ENCODE data around the gene TOP1.

The TOP1 gene

DNA sequence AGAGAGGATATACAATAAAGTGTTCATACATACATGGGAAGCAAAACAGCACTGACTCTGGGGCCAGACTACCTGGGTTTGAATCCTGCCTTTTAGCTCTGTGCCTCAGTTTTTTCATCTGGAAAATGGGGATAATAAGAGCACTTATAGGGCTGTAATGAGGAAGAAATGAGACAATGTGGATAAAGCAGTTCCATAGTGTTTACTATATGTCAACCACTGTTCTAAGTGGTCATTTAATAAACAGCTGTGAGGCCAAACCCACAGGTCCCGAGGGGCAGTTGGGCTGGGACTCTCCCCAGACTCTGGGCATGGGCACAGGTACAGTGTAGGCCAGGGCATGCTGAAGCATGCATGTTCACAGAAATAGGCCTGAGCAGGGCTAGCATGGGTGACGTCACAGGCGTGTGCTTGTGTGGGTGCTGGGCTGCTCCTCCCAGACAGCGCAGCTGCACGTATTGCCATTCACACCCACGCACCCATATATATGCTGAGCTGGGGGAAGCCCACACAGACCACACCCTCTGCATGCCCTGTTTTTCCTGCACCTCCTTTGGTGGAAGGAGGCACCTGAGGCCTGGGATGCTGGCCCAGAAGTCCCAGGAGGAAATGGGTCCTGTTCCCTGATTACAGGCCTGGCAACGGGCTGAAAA is 105.2 kb downstream of the TOP1 start:
- no peak for DNase-seq

DNA sequence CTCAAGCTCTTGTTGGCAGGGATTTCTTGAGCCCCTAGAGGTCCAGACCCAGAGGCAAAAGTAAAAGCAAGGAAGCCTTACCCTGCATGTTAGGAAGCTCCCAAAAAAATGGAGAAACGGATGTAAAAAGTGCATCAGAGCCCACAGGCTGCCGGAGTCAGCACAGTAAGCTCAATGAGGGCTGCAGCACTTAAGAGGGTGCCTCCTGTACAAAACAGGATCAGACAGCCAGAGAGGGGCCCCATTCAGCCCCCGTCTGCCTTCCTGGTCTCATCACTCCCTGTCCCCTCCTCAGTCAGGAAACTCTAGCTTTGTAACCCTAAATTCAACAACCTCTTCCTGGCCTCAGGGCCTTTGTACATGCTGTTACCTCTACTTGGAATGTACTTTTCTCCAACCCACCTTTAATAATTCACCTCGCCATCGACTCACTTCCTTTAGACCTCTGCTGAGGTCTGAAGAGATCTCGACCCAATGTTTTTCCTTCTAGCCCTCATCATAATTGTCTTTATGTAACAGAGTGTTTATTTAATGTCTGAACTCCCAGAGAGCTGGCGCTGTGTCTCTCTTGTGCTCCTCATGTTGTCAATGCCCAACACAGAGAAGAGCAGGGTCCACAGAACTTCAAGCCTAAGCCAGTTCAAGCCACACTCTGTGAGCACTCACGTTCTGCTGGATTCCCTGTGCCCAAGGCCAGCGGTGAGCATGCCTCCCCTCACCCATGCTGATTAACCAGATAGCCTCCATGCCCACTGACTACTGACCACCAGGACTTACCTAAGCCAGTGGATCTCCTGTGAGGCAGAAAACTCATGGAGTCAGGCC is 106.0 kb downstream of the TOP1 start:
- DNase-seq, result no peak

DNA sequence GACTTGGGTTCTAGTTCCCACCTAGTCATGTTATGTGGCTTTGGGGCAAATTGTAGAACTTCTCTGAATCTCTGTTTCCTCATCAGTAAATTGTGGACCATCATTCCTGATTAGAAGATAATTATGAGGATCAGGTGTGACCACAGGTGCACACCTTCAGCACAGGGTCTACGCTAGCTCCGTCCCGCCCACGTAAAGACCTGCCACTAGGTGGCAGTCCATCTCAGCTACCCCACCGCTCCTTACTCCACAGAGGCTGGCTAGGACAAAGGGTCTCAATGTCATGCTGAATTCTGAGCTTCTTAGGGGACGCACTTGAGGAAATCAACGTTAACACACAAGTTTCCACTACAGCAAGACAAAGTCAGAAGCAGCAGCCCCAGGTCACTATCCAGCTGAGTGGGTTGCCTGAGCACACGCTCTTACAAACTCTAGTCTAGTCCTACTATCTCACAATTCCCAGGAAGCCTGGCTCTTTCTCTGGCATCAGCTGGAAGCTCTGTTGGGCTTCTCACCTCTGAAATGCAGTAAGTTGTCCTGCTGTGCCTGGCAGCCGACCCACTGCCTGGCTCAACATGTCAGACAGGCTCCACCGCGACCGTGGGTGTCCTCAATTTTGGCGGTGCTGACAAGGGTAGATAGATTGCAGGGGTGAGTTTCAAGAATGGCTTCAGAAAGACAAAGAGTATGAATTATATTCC is 106.7 kb downstream of the TOP1 start:
- peak; percentile 17 to 54 (median 31) for DNase-seq

DNA sequence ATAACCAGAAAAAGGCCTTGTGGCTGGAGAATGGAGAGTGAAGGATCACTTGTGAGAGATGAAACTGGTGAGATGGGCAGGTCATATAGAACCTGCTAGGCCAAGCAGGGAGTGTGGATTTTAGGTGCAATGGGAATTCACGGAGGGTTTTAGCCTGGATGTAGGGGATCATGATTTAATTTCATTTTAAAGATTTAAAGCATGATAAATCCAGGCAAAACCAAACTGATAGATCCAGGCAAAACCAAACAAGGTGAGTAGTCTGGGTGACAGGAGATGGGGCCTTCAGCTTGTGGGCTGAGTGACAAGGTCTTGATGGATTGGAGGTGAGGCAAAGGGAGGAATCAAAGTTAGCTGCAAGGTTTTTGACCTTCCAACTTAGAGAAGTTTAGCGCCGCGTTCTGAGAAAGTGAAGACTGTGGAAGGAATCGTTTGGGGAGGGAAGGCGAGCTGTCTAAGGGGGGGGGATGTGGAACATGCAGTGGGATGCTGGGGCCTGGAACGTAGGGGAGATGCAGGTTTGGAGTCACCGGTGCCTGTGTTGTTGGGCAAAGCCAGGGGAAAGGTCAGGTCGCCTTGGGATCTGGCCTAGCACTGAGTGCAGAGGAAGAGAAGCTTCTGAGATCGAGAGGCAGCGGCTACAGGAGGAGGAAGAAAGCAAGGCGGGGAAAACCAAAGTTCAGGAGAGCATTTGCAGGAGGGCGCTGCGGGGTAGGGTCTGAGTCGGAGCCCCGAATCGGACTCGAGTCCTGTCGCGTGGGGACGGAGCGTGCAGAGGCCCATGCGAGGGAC is 107.5 kb downstream of the TOP1 start:
- DNase-seq, result no peak

DNA sequence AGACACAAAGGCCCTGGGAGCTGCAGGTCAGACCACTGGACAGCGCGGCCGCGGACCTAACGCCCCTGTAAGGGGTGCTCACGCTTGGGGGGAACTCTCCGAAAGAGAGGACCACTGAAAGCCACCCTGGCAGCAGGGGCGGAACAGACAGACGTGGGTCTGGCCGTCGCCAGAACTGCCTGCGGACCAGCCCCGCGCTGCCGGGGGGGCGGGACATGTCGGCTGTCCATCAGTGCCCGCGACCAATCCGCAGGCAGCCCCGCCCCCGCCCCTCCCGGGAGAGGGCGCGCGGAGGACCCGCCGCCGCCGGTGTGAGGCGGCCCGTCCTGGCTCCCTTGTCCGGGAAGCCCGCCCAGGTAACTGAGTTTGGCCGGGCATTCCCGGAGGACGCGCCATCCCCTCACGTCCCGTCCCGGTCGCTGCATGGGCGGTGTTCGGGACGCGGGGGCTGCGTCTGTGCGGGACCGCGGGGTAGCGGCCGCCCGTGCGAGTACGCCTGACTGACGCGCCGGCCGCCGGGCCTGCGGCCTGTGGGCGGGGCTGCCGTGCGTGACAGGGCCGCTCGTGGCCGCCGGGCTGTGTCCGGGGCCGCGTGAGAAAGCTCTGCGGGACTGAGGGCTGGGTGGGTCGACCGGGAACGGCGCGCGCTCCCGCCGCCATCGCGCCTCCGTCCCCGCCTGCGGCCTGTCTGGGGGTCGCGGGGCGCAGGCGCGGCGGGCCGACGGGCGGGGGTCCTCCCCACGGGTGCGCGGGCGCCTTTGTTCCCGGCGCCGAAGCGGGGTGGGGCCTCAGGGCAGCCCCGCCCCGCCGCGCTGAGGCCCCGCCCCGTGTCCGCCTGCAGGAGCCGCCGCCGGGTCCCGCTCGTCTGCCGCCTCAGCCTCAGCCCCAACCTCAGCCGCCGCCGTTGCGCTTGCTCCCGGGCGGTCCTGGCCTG is 108.3 kb downstream of the TOP1 start, which contains the start of gene PLCG1:
Gene PLCG1 (plus strand): TSS at position 864 of the 934 bp plus-strand sequence. CDS start 99 bp downstream, outside the sequence.
- peak; percentile 85 to 97 (median 94) for DNase-seq

DNA sequence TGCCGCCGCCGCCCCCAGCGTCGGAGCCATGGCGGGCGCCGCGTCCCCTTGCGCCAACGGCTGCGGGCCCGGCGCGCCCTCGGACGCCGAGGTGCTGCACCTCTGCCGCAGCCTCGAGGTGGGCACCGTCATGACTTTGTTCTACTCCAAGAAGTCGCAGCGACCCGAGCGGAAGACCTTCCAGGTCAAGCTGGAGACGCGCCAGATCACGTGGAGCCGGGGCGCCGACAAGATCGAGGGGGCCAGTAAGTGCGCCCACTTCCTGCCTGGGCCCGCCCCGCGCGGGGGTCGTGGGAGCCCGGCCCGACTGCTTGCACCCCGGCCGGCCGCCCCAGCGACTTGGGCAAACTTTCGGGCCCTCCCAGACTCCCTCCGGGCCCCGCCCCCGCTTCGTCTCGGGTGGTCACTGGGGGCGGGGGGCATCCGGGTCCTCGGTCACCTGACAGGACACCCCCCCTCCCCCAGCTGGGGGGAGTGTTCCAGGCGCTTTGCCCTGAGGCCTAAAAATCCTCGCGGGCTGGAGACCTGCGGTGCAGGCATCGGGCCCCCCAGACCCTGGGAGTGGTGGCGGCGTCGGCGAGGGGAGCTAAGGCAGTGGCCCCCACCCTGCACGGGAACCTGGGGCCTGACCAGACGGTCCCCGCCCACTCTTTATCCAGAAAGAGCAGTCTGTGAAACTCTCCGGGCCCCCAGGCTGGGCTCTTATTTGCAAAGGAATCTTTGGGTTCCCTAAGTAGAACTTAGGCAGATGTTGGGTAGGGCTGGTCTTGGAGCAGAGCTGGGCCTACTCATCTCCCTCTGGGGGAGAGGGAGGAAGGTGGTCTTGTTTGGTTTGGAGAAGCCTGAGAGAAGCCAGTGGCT is 109.2 kb downstream of the TOP1 start:
- DNase-seq, result peak; percentile 40 to 91 (median 88)

DNA sequence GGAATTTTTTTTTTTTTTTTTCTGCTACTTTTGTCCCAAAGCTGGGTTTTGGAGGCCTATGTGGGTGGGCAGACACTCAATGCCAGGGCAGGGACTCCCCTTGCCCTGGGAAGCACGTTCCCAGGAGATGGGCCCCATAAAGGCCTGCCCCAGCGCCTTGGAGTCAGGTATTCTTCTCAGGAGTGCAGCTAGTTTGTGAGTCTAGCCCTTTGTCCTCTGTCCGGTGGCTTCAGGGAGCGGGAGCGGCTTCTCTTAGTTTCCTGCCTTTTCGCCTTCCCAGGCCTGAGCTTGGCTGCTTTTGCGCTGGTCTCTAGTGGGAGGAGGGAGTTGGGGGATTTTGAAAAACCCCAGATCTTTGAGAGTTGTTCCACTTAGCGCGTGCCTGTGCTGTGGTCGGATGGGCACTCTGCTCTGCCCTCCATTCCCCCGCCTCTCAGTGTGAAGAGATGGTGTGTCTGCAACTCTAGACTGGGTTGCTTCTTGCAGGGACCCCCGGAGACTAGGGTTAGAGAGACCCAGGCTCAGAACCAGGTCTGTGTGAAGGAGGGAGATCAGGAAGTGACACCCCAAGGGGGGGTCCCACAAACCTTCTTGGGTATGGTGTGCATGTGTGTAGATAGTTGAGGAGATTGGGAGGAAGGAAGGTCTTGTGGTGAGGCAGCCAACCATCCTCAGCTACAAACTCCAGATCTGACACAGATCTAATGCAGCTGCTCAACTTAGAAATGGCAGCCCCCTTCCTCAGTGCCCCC is 110.0 kb downstream of the TOP1 start:
- DNase-seq, result peak in 1 of 3 experiments; percentile 40

DNA sequence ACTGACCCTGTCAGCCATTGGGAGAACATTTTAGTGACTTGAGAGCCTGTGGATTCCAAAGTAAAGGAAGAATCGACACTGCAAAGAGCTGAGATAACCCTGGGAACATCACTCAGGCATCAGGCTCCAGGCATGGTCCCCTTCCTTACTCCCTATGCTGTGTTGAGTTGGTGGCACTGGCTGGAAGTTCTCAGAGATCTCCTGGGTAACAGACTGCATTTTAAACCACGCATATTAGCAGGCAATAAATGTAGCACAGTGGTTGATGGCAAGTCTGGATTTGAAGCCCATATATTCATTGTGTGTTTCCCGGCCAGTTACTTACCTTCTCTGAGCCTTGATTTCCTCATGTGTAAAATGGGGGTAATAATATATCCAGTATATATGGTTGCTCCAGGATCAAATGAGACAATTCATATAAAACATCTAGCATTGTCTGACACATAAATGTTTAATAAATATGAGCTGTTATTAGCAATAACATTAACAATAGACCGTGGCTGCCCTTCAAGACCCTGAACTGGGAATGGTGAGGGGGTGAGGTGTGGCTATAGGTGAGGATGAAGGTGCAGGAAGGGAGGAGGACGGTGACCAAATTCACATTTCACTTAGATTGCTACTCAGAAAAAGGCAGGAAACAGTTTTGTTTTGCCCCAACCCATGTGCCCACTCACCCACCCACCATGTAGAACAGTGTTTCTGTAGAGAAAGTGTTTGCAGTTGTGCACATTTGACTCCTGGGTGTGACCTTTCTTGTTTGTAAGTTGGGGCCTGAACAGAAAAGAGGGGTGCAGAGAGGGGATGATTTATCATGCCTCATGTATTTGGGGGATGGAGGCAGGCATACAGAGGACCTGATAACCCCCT is 110.8 kb downstream of the TOP1 start:
- no peak for DNase-seq

DNA sequence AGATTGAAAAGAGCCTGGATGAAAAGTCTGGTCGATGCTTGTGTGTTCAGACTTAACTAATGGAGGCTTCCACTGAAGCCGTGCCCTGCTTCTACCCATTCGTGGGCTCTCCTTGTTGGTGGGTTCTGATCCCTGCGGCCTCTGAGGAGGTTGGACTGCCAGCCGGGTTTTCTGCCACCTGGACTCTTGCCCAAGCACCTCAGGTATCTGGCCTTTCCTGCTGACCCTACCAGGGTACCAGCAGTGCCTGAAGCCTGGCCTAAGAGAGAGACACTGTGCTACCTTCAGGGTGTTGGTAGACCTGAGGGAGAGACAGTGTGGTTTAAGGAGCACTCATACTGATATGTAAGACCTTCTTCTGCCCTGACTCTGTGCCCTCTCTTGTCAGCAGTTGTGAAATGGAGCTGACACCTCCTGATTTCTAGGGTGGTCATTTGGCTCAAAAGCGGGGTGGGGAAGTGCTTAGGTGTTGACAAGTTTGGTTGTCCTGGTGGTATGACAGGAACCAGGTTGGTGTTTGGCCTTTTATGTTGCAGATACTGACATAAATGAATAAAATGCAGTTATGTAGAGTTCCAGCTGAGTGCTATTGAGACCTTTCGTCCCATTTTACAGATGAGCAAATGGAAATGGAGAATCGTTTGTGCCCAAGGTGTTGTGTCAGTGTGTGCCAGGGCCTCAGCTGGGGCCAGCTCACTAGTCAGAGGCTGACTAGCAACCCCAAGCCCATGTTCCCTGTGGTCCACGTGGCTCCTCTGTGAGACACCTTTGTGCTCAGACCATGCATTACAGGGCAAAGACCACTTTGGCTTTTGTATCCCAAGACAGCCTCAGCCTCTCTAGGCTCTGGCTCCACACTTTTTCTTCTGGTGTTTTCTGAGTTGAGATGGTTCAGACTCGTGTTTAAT is 111.9 kb downstream of the TOP1 start:
- DNase-seq, result no peak

DNA sequence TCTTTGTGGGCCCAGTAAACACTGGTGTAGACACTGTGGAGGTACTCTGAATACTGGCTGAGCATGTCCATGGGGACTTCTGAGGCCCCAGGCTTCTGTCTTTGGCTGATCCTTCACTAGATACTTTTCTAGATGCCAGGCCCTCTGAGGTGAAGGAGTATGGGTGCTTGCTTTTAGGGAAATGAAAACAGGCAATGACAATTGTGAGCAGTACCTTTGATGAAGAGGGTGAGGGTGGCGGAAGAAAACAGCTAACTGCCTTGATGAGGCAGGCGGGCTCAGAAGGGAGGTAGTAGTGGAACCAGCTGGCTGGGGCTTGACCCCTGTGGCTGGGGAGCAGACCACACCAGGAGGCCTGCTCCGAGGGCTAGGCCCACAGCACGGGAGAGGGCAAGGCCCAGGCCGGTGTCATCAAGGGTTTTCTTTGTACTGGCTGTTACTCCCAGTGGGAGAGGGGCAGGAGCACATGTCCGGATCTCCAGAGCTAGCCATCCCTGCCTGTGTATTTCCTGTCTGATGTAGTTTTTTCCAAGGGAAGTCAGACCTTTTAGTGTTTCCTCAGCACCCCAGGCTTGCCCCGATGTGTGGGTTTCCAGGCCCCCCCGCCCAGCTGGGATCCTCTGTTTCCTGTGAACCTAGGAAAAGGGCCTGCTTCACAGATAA is 112.7 kb downstream of the TOP1 start:
- DNase-seq, result no peak

DNA sequence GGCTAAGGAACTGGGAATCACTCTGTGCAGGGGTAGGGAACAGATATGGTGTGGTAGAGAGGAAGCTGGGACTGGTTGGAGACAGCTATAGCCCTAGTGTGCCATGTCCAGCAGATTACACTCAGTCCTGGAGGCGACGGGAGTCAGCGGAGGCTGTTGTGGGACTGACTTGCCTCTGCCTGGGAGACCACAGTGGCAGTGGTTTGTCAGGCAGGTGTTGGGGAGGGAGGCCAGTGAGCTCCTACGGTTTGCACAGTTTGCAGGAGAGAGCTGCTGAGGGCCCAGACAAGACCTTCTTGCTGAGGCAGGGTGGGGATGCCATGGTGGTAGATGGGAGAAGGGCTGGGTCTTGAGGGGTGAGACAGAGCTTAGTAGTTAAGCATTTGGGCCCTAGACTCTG is 113.6 kb downstream of the TOP1 start:
- DNase-seq, result no peak

DNA sequence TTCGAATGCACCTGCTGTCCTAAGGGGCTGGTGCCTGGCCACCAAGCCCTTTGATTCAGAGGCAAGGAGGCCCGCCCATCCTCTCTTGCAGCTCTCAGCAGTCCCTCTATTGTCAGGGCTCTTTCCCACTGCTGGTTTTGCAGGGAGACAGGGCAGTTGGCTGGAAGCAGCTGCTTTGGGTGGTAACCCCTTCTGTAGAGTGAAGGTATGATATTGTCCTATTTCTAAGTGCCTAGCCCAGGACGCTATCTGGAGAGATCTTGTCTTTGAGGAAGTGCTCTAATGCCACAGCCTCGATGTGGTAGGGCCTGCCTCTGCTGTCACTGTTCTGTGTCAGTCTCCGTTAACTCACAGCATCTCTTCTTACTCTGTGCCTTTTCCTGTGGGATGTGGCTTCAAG is 114.3 kb downstream of the TOP1 start:
- peak in 1 of 3 experiments; percentile 26 for DNase-seq

DNA sequence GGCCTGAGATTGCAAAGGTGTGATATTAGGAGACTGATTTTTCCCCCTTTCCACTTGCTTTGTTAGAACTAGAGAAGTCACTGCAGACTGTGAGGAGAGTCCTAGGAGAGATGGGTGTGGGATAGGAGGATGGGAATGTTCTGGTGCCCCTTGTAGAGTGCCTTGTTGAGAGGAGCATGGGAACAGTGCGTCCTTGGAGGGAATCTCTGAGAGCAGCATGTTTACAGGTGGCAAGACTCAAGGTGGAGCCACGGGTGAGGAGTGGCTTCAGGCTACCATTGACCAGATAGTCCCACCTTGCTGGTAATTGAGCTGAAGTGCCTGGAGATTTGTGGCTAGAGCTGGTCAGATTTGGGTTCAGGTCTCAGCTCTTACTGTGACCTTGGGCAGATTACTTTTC is 114.7 kb downstream of the TOP1 start:
- DNase-seq, result no peak

DNA sequence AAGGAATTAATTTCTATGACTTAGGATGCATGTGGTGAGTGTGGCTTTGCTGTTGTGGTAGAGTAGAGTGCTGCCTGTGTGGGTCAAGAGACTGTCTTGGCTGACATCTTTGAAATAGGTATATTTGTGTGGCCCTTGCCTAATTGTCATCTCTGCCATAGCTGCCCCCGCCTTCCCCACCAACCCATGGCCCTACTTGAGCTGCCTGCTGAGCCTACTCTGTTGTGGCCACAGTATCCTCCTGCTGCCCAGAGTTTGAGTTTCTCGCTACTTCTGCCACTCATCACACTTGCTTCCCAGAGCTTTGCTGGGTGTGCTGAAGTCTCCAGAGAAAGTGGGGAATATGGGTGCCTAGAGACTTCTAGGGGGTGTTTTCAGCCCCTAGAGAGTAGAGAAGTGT is 116.7 kb downstream of the TOP1 start:
- no peak for DNase-seq

DNA sequence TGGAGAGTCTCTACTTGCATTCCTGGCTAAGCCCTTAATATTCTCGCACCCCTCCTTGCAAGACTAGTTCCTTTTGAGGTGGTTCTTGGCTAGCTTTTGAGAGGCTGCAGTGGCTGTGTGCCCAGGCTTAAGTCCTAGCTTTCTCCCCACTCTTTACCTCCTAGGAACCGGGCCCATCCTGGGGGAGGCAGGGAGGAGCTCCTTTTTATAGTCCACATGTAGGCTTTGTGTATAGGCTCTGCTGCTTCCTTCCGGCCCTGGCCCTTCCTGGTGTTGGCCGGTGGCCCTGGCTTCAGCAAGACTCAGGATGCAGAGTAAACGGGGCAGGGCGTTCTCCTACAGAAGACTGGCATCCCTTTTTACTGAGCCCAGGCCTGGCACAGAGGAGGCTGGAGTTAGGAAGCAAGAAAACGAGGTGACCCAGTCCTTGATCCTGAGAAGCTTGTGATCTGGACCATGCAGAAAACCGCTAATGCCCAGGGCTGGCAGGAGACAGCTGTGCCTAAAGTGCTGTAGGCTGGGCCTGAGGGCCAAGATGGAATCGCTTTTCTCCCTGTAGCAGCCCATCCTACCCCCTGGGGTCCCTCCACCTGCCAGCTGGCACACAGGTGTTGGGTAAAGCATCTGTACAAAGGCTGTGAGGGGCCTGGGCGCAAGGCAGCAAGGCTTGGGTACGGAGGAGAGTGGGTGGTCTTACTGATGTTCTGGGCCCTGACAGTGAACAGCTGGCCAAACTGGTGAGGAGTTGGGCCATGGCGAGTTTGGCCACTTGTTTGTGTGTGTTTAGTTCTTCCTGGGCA is 117.4 kb downstream of the TOP1 start:
- DNase-seq, result peak in 1 of 3 experiments; percentile 22

DNA sequence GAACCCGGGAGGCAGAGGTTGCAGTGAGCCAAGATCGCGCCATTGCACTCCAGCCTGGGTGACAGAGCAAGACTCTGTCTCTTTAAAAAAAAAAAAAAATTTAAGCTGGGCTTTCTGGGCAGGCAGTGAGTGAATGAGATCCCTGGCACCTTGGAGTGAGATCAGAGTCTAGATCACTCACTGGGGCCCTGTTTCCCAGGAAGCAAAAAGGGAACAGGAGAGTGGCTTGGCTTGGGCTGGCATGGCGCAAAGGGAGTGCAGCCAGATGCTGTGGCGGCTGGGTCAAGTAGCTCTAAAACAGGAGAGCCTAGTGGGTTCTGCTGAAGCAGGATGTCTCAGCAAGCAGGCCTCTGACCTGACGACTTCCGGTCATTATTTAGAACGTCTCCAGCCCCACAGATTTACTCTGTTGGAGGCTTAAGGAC is 119.2 kb downstream of the TOP1 start:
- no peak for DNase-seq
